BJ (cell line): Measurements from ENCODE around the gene ALDH3B1. TPM values are rescaled to one million over a fixed set of nuclear protein-coding genes. Genes with fewer than 3 reads are reported as not detected.

Experiments used
- CTCF ChIA-PET: fragments of 350-600 bp; formaldehyde crosslinking; extraction: SDS; loops from one replicate; lab custom pipeline; 2021; ENCODE audit warnings: antibody characterized with exemption, inconsistent platforms; lab: Yijun Ruan, JAX
- POLR2A ChIA-PET: fragments of 300-600 bp; sonication (Branson Sonifier 250); formaldehyde crosslinking; extraction: SDS; loops from one replicate; lab custom pipeline; 2021; ENCODE audit warnings: antibody characterized with exemption; lab: Charles Lee
- DNase-seq: peaks from one replicate; pipeline ENCODE4 v3.0.0-alpha.2; 2011; ENCODE audit warnings: low read depth
- H3K27me3 ChIP-seq: 2 replicates; pipeline ENCODE4 v1.6.0; 2011; ENCODE audit warnings: low read length; ENCODE audit not compliant: control insufficient read depth, insufficient read depth
- H3K36me3 ChIP-seq: 2 replicates; pipeline ENCODE4 v1.5.1; 2011; ENCODE audit warnings: low read length; ENCODE audit not compliant: control insufficient read depth, insufficient read depth
- H3K4me3 ChIP-seq: 2 replicates; pipeline ENCODE4 v1.5.1; 2011; ENCODE audit warnings: low read depth, mild to moderate bottlenecking, control low read depth, low read length
- CTCF ChIP-seq: IDR thresholded peaks from 2 replicates; pipeline ENCODE4 v1.5.1; 2011; ENCODE audit warnings: low read depth, mild to moderate bottlenecking, control low read depth, inconsistent platforms, low read length, moderate library complexity; ENCODE audit not compliant: insufficient read depth
- polyA plus RNA-seq: library from polyadenylated mRNA; depleted of rRNA; stranded (reverse); fragments of >200 nt; gene quantifications from 2 replicates; pipeline ENCODE4 v1.2.3, GENCODE V29; 2011

The ALDH3B1 gene
- polyA plus RNA-seq, 1 experiment: 74.2 TPM

- no peak for TF ChIP-seq CTCF
- CTCF ChIA-PET: interaction anchor here (0.8 to 1.4 kb wide), 4 partner anchors 10 to 330 kb away, joined by 3 read pairs; no protein-coding TSS in a partner anchor
Measured at GRCh38 chr11:68043349-68044144, 33.4 kb downstream of the ALDH3B1 start.

GRCh38 chr11:68044145-68044813, 34.2 kb downstream of the ALDH3B1 start:
- no peak for TF ChIP-seq CTCF
- Histone ChIP-seq H3K27me3 (no peaks in the 10 kb centered on the region), H3K36me3 (peaks cover 48% of the 10 kb centered on the region), H3K4me3 (no peak overlapping the region)
- ChIA-PET POLR2A (interaction anchor here (0.6 kb wide), 1 partner anchor 1000 kb away, joined by 21 read pairs; no protein-coding TSS in a partner anchor), CTCF (interaction anchor here (1.0 to 1.4 kb wide), 2 partner anchors 9 to 128 kb away, joined by 3 read pairs; no protein-coding TSS in a partner anchor)
- DNase-seq: no peak

More at GRCh38 chr11:68043349-68044144, 33.4 kb downstream of the ALDH3B1 start:
- H3K27me3 ChIP-seq: no peaks in the 10 kb centered on the region
- POLR2A ChIA-PET: interaction anchor here (0.6 kb wide), 1 partner anchor 1000 kb away, joined by 21 read pairs; no protein-coding TSS in a partner anchor
- H3K36me3 ChIP-seq: peaks cover 43% of the 10 kb centered on the region
- H3K4me3 ChIP-seq: 0 out of 2 replicates have a peak overlapping the region, but pooled peaks have one; percentile 4
- peak; percentile 24 for DNase-seq

GRCh38 chr11:68044898-68045351, 34.8 kb downstream of the ALDH3B1 start:
- no peak overlapping the region for H3K4me3 ChIP-seq
- no peak for DNase-seq
- TF ChIP-seq CTCF: no peak
- POLR2A ChIA-PET: no interaction called here
- H3K36me3 ChIP-seq: peaks cover 53% of the 10 kb centered on the region
- no peaks in the 10 kb centered on the region for H3K27me3 ChIP-seq
- CTCF ChIA-PET: no interaction called here

- no peak for TF ChIP-seq CTCF
- POLR2A ChIA-PET: no interaction called here
- Histone ChIP-seq H3K4me3 (no peak overlapping the region), H3K27me3 (no peaks in the 10 kb centered on the region), H3K36me3 (peaks cover 68% of the 10 kb centered on the region)
- CTCF ChIA-PET: no interaction called here
- DNase-seq: no peak
Measured at GRCh38 chr11:68047437-68048290, 37.5 kb downstream of the ALDH3B1 start.
